Choroid plexus epithelial cell (primary cell): Measurements from ENCODE around the gene CDC45.

Source experiments
- DNase-seq: peaks from one replicate; pipeline ENCODE4 v3.0.0-alpha.2; 2010; ENCODE audit warnings: low read depth
- H3K4me3 ChIP-seq: 2 replicates; pipeline ENCODE4 v1.5.1; 2011; ENCODE audit warnings: low read depth, mild to moderate bottlenecking, control low read depth, low read length, moderate library complexity
- TF ChIP-seq, protein P1 (sequence below): conservative IDR thresholded peaks from 2 replicates; pipeline ENCODE4 v1.5.1; 2011; ENCODE audit warnings: low read depth, mild to moderate bottlenecking, control low read depth, inconsistent platforms, low read length, moderate library complexity

CDC45 gene

DNA sequence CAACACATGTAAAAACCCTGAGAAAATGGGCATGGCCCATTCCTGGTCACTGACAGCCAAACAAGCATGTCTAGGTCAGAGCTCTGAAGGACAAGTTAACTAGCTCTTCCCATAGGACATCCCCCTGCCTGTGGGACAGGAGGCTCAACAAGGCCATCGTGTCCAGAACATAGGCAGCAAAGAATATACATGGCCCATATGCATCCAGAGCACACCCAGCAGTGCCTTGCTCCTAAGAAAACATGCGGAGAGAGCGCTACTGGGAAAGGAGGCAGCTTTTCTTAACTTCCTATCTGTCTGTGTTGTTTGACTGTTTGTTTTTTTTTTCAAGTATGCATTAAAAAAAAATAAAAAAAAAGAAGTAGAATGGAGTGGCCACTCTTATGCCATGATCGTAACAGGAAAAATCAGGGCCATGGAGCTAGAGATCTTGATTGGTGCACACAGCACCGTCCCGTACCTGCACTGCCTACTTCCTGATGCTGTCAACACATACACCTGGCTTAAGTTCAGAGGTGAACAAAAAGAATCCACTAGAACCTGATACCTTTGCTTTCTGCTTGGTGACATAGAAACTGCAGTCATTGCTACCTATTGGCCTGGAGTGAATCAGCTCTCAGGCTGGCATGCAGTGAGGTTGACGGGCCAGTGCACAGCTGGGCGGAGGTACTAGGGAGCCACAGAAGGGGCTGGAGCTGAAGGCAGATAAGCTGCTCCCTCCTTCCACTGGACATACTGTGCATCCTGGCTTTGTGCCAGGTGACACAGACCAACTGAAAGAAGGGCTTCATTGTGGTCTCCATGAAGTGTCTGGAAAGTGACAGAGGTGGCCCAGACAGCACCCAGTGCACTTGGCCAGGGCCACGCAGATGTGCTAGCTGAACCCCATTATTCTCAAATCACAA, 12.6 kb upstream of the CDC45 start:
- DNase-seq = no peak
- H3K4me3 ChIP-seq = no peak overlapping the region
- TF ChIP-seq, protein P1, sequence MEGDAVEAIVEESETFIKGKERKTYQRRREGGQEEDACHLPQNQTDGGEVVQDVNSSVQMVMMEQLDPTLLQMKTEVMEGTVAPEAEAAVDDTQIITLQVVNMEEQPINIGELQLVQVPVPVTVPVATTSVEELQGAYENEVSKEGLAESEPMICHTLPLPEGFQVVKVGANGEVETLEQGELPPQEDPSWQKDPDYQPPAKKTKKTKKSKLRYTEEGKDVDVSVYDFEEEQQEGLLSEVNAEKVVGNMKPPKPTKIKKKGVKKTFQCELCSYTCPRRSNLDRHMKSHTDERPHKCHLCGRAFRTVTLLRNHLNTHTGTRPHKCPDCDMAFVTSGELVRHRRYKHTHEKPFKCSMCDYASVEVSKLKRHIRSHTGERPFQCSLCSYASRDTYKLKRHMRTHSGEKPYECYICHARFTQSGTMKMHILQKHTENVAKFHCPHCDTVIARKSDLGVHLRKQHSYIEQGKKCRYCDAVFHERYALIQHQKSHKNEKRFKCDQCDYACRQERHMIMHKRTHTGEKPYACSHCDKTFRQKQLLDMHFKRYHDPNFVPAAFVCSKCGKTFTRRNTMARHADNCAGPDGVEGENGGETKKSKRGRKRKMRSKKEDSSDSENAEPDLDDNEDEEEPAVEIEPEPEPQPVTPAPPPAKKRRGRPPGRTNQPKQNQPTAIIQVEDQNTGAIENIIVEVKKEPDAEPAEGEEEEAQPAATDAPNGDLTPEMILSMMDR = no peak

DNA sequence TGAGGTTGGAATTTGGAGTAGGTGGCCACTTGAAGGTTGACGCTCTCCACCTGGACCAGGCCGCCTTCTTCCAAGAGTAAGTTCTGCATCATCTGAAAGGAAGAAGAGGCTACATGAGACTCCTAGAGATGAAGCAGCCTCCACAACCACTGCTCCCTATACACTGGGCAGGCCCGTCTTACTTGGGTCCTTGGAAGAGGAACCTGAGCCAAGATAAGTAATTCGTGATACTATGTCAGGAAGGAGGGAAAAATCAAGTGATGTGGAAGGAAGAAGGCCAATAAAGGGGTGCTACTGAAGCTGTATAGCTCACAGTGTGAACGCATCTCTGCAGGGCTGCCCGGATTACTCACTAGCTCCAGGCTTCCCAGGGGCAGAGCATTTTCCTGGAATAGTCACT, 11.8 kb upstream of the CDC45 start:
- H3K4me3 ChIP-seq = no peak overlapping the region
- DNase-seq = no peak
- TF ChIP-seq, protein P1 = no peak

DNA sequence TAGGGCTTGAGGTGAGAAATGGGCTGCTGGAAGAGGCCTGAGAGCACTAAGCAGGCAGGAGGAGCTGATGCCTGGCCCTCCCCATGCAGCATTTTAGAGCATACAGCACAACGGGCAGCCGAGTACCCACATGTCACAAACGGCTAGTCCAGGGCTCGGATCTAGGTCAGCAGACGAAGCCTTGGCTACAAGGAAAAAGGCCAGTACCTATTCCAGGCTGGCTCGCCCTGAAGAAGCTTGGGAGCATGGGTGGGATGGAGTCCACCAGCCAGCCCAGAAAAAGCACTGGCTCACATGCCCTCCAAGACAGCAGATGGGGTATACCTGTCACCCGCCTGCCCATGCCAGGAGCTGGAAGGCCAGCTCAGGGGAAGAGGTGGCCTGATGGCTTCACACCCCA, 10.3 kb upstream of the CDC45 start:
- no peak overlapping the region for H3K4me3 ChIP-seq
- TF ChIP-seq, protein P1 = no peak
- no peak for DNase-seq

DNA sequence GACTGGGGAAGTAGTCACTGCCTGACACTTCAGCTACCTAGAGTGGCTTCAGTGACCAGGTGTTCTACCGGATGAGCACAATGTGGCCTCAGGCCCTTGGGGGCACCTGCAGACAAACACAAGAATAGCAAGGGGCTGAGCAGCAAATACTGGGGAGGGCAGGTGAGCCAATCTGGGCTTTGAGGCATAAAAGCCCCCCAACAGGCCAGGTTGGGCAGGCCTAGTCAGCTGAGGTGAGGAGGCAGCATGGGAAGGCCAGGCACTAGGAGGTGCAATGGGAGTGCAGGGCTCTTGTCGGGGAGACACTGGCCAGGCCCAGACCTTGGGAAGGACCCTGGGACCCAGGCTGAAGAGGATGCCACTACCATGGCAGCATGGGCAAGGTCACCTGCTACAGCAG, 9.7 kb upstream of the CDC45 start:
- TF ChIP-seq, protein P1 = no peak
- no peak overlapping the region for H3K4me3 ChIP-seq
- DNase-seq = no peak

DNA sequence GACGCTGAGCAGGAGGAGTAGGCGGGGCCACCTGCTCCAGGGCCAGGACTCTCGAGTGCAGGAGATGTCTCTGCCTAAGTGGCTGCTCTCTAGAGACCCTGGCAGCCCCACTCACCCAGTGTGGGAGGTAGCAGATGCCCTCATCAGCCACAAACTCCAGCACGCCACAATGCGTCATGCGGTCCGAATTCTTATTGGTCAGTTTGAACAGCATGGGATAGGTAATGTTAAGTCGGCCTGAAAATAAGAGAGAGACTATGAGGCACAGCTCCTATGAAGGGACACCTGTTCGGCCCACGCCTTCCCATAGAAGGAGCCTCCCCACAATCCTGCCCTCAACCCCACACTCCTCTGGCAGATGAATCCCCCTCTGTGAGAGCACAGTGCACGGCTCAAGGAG, 8.1 kb upstream of the CDC45 start:
- TF ChIP-seq, protein P1 = no peak
- H3K4me3 ChIP-seq = no peak overlapping the region

DNA sequence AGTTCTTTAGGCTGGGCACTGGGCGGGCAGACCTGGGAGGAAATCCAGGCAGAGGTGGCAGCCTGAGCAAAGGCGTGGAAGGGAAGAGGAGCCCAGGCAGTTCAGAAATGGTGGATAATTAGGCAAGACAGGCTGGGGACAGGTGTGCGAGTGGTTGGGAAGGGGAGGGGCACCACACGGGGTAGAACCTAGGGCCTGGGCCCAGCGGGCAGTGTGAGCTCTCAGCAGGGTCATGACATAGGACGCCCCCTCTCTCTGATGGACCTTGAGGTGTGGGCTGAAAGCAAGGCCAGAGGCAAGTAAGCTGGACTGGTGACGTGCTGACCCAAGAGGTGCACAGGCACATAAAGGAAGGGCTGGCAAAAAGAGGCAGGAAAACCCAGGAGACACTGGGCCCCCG, 7.5 kb upstream of the CDC45 start:
- DNase-seq = no peak
- TF ChIP-seq, protein P1 = no peak
- H3K4me3 ChIP-seq = no peak overlapping the region

More for the DNA sequence above, 8.1 kb upstream of the CDC45 start:
- DNase-seq = no peak

DNA sequence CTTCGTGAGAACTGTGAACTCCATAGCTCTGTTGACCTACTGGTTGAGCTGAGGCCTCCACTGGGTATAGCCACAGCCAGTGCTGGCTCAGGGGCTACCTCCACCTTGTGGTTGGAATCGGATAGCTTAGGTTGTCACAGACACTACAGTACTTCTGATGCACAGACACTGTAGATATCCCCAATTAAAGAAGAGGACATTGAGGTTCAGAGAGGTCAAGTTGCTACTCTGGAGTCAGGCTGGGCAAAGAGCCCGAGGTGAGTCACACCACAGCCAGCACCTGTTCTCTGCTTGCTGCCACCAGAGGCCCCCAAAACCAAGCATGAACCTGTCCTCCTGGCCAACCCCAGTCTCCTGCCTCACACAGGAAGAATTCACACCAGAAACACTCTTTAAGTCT, 6.1 kb upstream of the CDC45 start:
- H3K4me3 ChIP-seq = no peak overlapping the region
- TF ChIP-seq, protein P1 = peak; percentile 46
- DNase-seq = peak; percentile 22
